PC-3 (cell line): Measurements from ENCODE around the gene RBM26.

Experiments
- CTCF ChIP-seq: fragments of 300-600 bp; sonication (generic); conservative IDR thresholded peaks from 2 replicates; pipeline ENCODE4 v1.5.1; 2017; ENCODE audit warnings: antibody characterized with exemption, low read depth, mild to moderate bottlenecking, low read length
- EZH2 ChIP-seq: fragments of 300-600 bp; sonication (generic); IDR thresholded peaks from one replicate; pipeline ENCODE4 v1.6.1; 2017; ENCODE audit warnings: antibody characterized with exemption, mild to moderate bottlenecking, low read length; ENCODE audit not compliant: unreplicated experiment
- EZH2phosphoT487 ChIP-seq: fragments of 300-600 bp; sonication (generic); IDR thresholded peaks from 2 replicates; pipeline ENCODE4 v1.6.1; 2018; ENCODE audit warnings: mild to moderate bottlenecking, antibody characterized with exemption, low read length, borderline replicate concordance

- TF ChIP-seq CTCF: no peak
- TF ChIP-seq EZH2phosphoT487: no peak
- TF ChIP-seq EZH2: no peak
These were observed 1.1 kb downstream of the RBM26 start for GRCh38 chr13:79404985-79405384.
